ENCODE data around the gene ARHGAP4. TPM values are rescaled to one million over a fixed set of nuclear protein-coding genes. Genes with fewer than 3 reads are reported as not detected.
A peak's percentile ranks its signal among the peaks of the same experiment; 100 is the strongest.

The ARHGAP4 gene
- polyA plus RNA-seq, 3 donors = 51.5 to 508 (median 64.4) TPM

DNA sequence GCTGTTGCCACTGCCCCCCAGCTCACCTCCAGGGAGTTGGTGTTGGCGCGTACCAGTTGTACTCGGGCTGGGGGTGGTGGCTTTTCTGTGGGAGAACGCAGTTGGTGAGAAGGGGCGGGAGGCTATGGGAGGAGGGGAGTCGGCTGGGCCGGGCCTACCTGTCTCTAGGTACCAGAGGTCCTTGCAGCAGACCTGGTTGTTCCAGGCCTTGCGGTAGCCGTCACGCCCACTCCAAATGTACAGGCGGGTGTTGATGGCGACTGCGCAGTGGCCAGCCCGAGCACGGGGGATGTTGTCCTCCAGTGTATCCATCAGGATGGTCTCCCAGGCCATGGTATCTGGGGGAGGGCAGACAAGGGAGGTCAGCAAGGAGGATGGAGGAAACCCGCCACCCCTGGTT is 34.0 kb upstream of the ARHGAP4 start:
- Mint-ChIP-seq H3K27me3 (ENCODE audit: low read depth in 3 of 3) (peaks cover 0 to 26% (median 0%) of the 10 kb centered on the region in 3 donors), H3K4me1 (no peaks in the 10 kb centered on the region), H3K27ac (peak overlapping the region in 1 of 7 donors; percentile 70), H3K4me3 (no peak overlapping the region), H3K9me3 (peaks cover 0 to 15% (median 0%) of the 10 kb centered on the region in 7 donors), H3K36me3 (peaks cover 66 to 97% of the 10 kb centered on the region in 2 donors)
- H3K9me3 ChIP-seq (replicated peaks in 1 of 2; ENCODE audit: control insufficient read depth in 1 of 2, insufficient read depth in 1 of 2, low read length in 2 of 2) = no peaks in the 10 kb centered on the region
- intact Hi-C loops (cut with micrococcal nuclease) = no loop called here
- H3K27ac ChIP-seq (ENCODE audit: low read depth in 1 of 2, low read length in 2 of 2) = no peak overlapping the region
- H3K27me3 ChIP-seq (ENCODE audit: control insufficient read depth in 2 of 2, insufficient read depth in 2 of 2, low read length in 2 of 2) = no peaks in the 10 kb centered on the region
- peaks cover 98% of the 10 kb centered on the region for H4K20me1 ChIP-seq (ENCODE audit: insufficient read depth, low read length)
- no peak overlapping the region for H3K4me3 ChIP-seq (replicated peaks in 1 of 3; ENCODE audit: low read depth in 2 of 3, low read length in 3 of 3)
- no peak for DNase-seq
- no peaks in the 10 kb centered on the region for H3K4me1 ChIP-seq (ENCODE audit: control insufficient read depth in 1 of 2, insufficient read depth in 2 of 2, low read length in 2 of 2)
- peaks cover 39% of the 10 kb centered on the region for H3K79me2 ChIP-seq (ENCODE audit: insufficient read depth, low read length)
- H3K9ac ChIP-seq (ENCODE audit: insufficient read depth, low read length, poor library complexity, severe bottlenecking) = no peak overlapping the region
- TF ChIP-seq, protein P1, sequence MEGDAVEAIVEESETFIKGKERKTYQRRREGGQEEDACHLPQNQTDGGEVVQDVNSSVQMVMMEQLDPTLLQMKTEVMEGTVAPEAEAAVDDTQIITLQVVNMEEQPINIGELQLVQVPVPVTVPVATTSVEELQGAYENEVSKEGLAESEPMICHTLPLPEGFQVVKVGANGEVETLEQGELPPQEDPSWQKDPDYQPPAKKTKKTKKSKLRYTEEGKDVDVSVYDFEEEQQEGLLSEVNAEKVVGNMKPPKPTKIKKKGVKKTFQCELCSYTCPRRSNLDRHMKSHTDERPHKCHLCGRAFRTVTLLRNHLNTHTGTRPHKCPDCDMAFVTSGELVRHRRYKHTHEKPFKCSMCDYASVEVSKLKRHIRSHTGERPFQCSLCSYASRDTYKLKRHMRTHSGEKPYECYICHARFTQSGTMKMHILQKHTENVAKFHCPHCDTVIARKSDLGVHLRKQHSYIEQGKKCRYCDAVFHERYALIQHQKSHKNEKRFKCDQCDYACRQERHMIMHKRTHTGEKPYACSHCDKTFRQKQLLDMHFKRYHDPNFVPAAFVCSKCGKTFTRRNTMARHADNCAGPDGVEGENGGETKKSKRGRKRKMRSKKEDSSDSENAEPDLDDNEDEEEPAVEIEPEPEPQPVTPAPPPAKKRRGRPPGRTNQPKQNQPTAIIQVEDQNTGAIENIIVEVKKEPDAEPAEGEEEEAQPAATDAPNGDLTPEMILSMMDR (IDR thresholded peaks at IDR 0.05) = no peak
- H2AFZ ChIP-seq (ENCODE audit: insufficient read depth, low read depth, low read length, poor library complexity, severe bottlenecking) = no peak overlapping the region
- H3K4me2 ChIP-seq (replicated peaks; ENCODE audit: extremely low read depth, low read length, poor library complexity, severe bottlenecking) = no peak overlapping the region
- peaks cover 96 to 97% of the 10 kb centered on the region in 2 donors for H3K36me3 ChIP-seq (replicated peaks in 1 of 2; ENCODE audit: control insufficient read depth in 1 of 2, insufficient read depth in 2 of 2, low read length in 2 of 2)
- WGBS (ENCODE audit: insufficient coverage) = 100% methylated on average over 4 of the region's 16 CpGs

DNA sequence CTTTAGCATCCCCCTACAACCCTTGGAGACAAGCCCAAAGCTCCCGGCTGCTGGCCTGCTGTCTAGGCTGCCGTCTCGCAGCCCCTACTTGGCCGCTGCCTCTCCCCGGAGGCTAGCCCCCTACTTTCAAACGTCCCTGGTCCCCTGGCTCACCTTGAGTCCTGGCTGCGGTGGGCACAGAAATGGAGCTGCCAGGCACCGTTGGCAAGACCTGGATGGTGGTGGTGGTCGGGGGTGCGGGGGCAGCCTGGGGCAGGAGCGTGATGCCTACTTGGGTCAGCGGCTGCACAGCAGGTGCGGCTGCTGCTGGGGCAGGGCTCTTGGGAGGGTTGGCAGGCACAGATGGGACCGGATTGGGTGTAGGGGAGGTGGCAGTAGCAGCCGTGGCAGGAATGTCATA is 33.6 kb upstream of the ARHGAP4 start:
- H3K4me1 ChIP-seq (ENCODE audit: control insufficient read depth in 1 of 2, insufficient read depth in 2 of 2, low read length in 2 of 2) = no peaks in the 10 kb centered on the region
- peaks cover 66 to 99% of the 10 kb centered on the region in 2 donors for H3K36me3 Mint-ChIP-seq

More for the DNA sequence above, 33.6 kb upstream of the ARHGAP4 start:
- H2AFZ ChIP-seq (ENCODE audit: insufficient read depth, low read depth, low read length, poor library complexity, severe bottlenecking) = no peak overlapping the region
- 95% methylated on average over 4 of the region's 15 CpGs for whole genome bisulfite sequencing (ENCODE audit: insufficient coverage)
- no peak overlapping the region for H3K27ac ChIP-seq (ENCODE audit: low read depth in 1 of 2, low read length in 2 of 2)
- no peaks in the 10 kb centered on the region for H3K27me3 ChIP-seq (ENCODE audit: control insufficient read depth in 2 of 2, insufficient read depth in 2 of 2, low read length in 2 of 2)
- peaks cover 97 to 100% of the 10 kb centered on the region in 2 donors for H3K36me3 ChIP-seq (replicated peaks in 1 of 2; ENCODE audit: control insufficient read depth in 1 of 2, insufficient read depth in 2 of 2, low read length in 2 of 2)
- peaks cover 35% of the 10 kb centered on the region for H3K79me2 ChIP-seq (ENCODE audit: insufficient read depth, low read length)
- DNase-seq = no peak
- peaks cover 0 to 12% (median 0%) of the 10 kb centered on the region in 7 donors for H3K9me3 Mint-ChIP-seq
- no peak overlapping the region for H3K4me3 ChIP-seq (replicated peaks in 1 of 3; ENCODE audit: low read depth in 2 of 3, low read length in 3 of 3)
- H3K4me3 Mint-ChIP-seq = no peak overlapping the region
- H3K9me3 ChIP-seq (replicated peaks in 1 of 2; ENCODE audit: control insufficient read depth in 1 of 2, insufficient read depth in 1 of 2, low read length in 2 of 2) = no peaks in the 10 kb centered on the region
- intact Hi-C loops (cut with micrococcal nuclease) = loop anchor here in 1 of 2 donors (10.0 kb wide), 1 partner anchor 195 kb away; the partner anchor contains the start of gene PLXNB3
- no peak overlapping the region for H3K9ac ChIP-seq (ENCODE audit: insufficient read depth, low read length, poor library complexity, severe bottlenecking)
- peak overlapping the region in 1 of 7 donors; percentile 70 for H3K27ac Mint-ChIP-seq
- TF ChIP-seq, protein P1 (IDR thresholded peaks at IDR 0.05) = no peak
- peaks cover 98% of the 10 kb centered on the region for H4K20me1 ChIP-seq (ENCODE audit: insufficient read depth, low read length)
- no peaks in the 10 kb centered on the region for H3K4me1 Mint-ChIP-seq
- H3K27me3 Mint-ChIP-seq (ENCODE audit: low read depth in 3 of 3) = peaks cover 0 to 24% (median 0%) of the 10 kb centered on the region in 3 donors
- no peak overlapping the region for H3K4me2 ChIP-seq (replicated peaks; ENCODE audit: extremely low read depth, low read length, poor library complexity, severe bottlenecking)
